Glomerular visceral epithelial cell (primary cell): Measurements from ENCODE around the gene BAX.
A peak's percentile ranks its signal among the peaks of the same experiment; 100 is the strongest.

ENCODE experiments used
- DNase-seq: peaks from one replicate; pipeline ENCODE4 v3.0.0-alpha.2; 2016; ENCODE audit errors: extremely low spot score

The BAX gene

GRCh38 chr19:48985711-48986110, 31.0 kb downstream of the BAX start:
- DNase-seq, result no peak

- DNase-seq, result no peak
These were observed 31.5 kb downstream of the BAX start for GRCh38 chr19:48986211-48986610.

- DNase-seq, result no peak
These were observed 32.6 kb downstream of the BAX start for GRCh38 chr19:48987323-48987722.

GRCh38 chr19:48988286-48988685, 33.6 kb downstream of the BAX start:
- no peak for DNase-seq

GRCh38 chr19:48988860-48989259, 34.2 kb downstream of the BAX start:
- no peak for DNase-seq

GRCh38 chr19:48989701-48990291, 35.1 kb downstream of the BAX start:
- no peak for DNase-seq

- no peak for DNase-seq
These were observed 35.7 kb downstream of the BAX start for GRCh38 chr19:48990400-48990799.

- no peak for DNase-seq
These were observed 36.4 kb downstream of the BAX start for GRCh38 chr19:48991011-48991609.

GRCh38 chr19:48991873-48992580, 37.4 kb downstream of the BAX start:
- peak; percentile 79 for DNase-seq

- DNase-seq, result no peak
These were observed 38.0 kb downstream of the BAX start for GRCh38 chr19:48992581-48993174.

- peak; percentile 100 for DNase-seq
These were observed 38.7 kb downstream of the BAX start, which contains the start of the genes GYS1 and RUVBL2 for GRCh38 chr19:48993175-48994034. GYS1 (minus strand) TSS chr19:48993309; CDS start chr19:48993112, 197 bp downstream. RUVBL2 (plus strand) TSS chr19:48993887; CDS start chr19:48993912, 25 bp downstream.

GRCh38 chr19:48994035-48994386, 39.3 kb downstream of the BAX start:
- DNase-seq, result no peak

- DNase-seq, result peak; percentile 89
These were observed 43.3 kb downstream of the BAX start for GRCh38 chr19:48997972-48998371.

- peak; percentile 82 for DNase-seq
These were observed 45.0 kb downstream of the BAX start for GRCh38 chr19:48999481-49000325.

- DNase-seq, result no peak
These were observed 49.5 kb downstream of the BAX start for GRCh38 chr19:49004133-49004532.

GRCh38 chr19:49004964-49005614, 50.4 kb downstream of the BAX start:
- no peak for DNase-seq

GRCh38 chr19:49006905-49007304, 52.2 kb downstream of the BAX start:
- DNase-seq, result no peak

- DNase-seq, result no peak
These were observed 55.2 kb downstream of the BAX start for GRCh38 chr19:49009828-49010227.

GRCh38 chr19:49010453-49010852, 55.8 kb downstream of the BAX start:
- no peak for DNase-seq

- no peak for DNase-seq
These were observed 56.5 kb downstream of the BAX start for GRCh38 chr19:49011194-49011593.
